HG03139 (cell line): Measurements from ENCODE around the gene EARS2.
"Not testable (repeated sequence)": the region's sequence is repeated elsewhere in the genome, so short reads cannot be mapped to it uniquely, and the experiment has no call there.

Experiments
- ATAC-seq: cut with Tn5 transposase; IDR thresholded peaks from one replicate; pipeline ENCODE4 v1.9.1; 2021; ENCODE audit not compliant: unreplicated experiment

EARS2 gene

GRCh38 chr16:23485257-23485614, 71.9 kb downstream of the EARS2 start:
- ATAC-seq = no peak

GRCh38 chr16:23484510-23485256, 72.5 kb downstream of the EARS2 start:
- no peak for ATAC-seq

- not testable (repeated sequence) for ATAC-seq
Measured at GRCh38 chr16:23483492-23483891, 73.7 kb downstream of the EARS2 start.

- no peak for ATAC-seq
Measured at GRCh38 chr16:23482778-23483177, 74.4 kb downstream of the EARS2 start.

- ATAC-seq = no peak
Measured at GRCh38 chr16:23480257-23480656, 76.9 kb downstream of the EARS2 start.

- ATAC-seq = no peak
Measured at GRCh38 chr16:23479138-23479537, 78.0 kb downstream of the EARS2 start.

GRCh38 chr16:23478566-23478965, 78.6 kb downstream of the EARS2 start:
- no peak for ATAC-seq

- no peak for ATAC-seq
Measured at GRCh38 chr16:23476289-23476688, 80.9 kb downstream of the EARS2 start.
